ENCODE results near the gene VEGFC.

DNA sequence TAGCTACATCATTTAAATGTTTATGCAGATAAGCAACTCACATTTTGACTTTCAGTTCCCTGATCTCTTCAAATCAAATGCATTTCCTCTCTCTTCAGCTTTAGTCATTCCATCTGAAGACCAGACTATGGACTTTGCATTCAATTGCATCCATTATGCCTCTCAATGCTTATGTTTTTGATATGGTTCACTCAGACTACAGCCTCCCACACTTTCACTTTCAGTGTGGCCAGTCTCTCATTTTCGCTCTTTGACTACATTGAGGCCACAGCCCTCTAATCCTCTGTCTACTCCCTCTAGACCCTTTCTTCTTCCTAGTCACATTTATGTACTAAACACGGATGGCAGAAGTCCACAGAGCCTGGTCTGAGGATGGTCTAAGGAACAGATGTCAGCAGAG is 24.5 kb upstream of the VEGFC start:
- TF ChIP-seq CTBP1 (IDR thresholded peaks at IDR 0.05; ENCODE audit: borderline replicate concordance) (no peak), FOXA1 (IDR thresholded peaks at IDR 0.05) (no peak), ZNF384 (IDR thresholded peaks at IDR 0.05) (no peak), ARNT (IDR thresholded peaks at IDR 0.05) (no peak)
